Effector CD8-positive, alpha-beta T cell (primary cell): ENCODE measurements around the gene APAF1.

Experiments used
- DNase-seq: peaks from one replicate; lab custom pipeline; 2025; lab: John Stamatoyannopoulos, UW

Gene APAF1

GRCh38 chr12:98656289-98657101 lies 11.4 kb downstream of the APAF1 start:
- no peak for DNase-seq

GRCh38 chr12:98660521-98660920 lies 15.4 kb downstream of the APAF1 start:
- no peak for DNase-seq

GRCh38 chr12:98669751-98670150 lies 24.7 kb downstream of the APAF1 start:
- no peak for DNase-seq

GRCh38 chr12:98671459-98671858 lies 26.4 kb downstream of the APAF1 start:
- no peak for DNase-seq

GRCh38 chr12:98674841-98675240 lies 29.8 kb downstream of the APAF1 start:
- DNase-seq = no peak

- DNase-seq = no peak
Observed at GRCh38 chr12:98678236-98678945, 33.3 kb downstream of the APAF1 start.

- no peak for DNase-seq
Observed at GRCh38 chr12:98678946-98679610, 34.0 kb downstream of the APAF1 start.

GRCh38 chr12:98679611-98680005 lies 34.5 kb downstream of the APAF1 start:
- DNase-seq = no peak

GRCh38 chr12:98684199-98684598 lies 39.1 kb downstream of the APAF1 start:
- DNase-seq = no peak

- DNase-seq = no peak
Observed at GRCh38 chr12:98686603-98687002, 41.5 kb downstream of the APAF1 start.

- DNase-seq = no peak
Observed at GRCh38 chr12:98691351-98691750, 46.3 kb downstream of the APAF1 start.

GRCh38 chr12:98696036-98696646 lies 51.1 kb downstream of the APAF1 start:
- no peak for DNase-seq

- no peak for DNase-seq
Observed at GRCh38 chr12:98697209-98697608, 52.1 kb downstream of the APAF1 start.

- DNase-seq = no peak
Observed at GRCh38 chr12:98698603-98699463, 53.7 kb downstream of the APAF1 start.

- DNase-seq = no peak
Observed at GRCh38 chr12:98699586-98699985, 54.5 kb downstream of the APAF1 start.

GRCh38 chr12:98701166-98701565 lies 56.1 kb downstream of the APAF1 start:
- no peak for DNase-seq

- DNase-seq = no peak
Observed at GRCh38 chr12:98709022-98709421, 63.9 kb downstream of the APAF1 start.

- DNase-seq = no peak
Observed at GRCh38 chr12:98714426-98714825, 69.3 kb downstream of the APAF1 start.

- no peak for DNase-seq
Observed at GRCh38 chr12:98719515-98720504, 74.7 kb downstream of the APAF1 start.

GRCh38 chr12:98721204-98721702 lies 76.2 kb downstream of the APAF1 start:
- DNase-seq = no peak
